ENCODE results near the gene REM1.
"Not testable (repeated sequence)": the region's sequence is repeated elsewhere in the genome, so short reads cannot be mapped to it uniquely, and the experiment has no call there.

REM1 gene

GRCh38 chr20:31474758-31475427, at the start of gene REM1, which contains the start of gene DEFB124:
Gene REM1, plus strand, starts transcription at chr20:31475288. Its CDS starts 1,158 bp downstream, at chr20:31476446.
Gene DEFB124, minus strand, starts transcription at chr20:31475127. Its CDS starts 2,114 bp downstream, at chr20:31473013.
- DNase-seq (ENCODE audit: low spot score): no peak

GRCh38 chr20:31425797-31426196, 49.3 kb upstream of the REM1 start:
- no peak for DNase-seq (ENCODE audit: low spot score)

- not testable (repeated sequence) for DNase-seq (ENCODE audit: low spot score)
Measured at GRCh38 chr20:31426891-31427551, 48.1 kb upstream of the REM1 start.

GRCh38 chr20:31427576-31427975, 47.5 kb upstream of the REM1 start:
- DNase-seq (ENCODE audit: low spot score): not testable (repeated sequence)

GRCh38 chr20:31430568-31431115, 44.4 kb upstream of the REM1 start:
- DNase-seq (ENCODE audit: low spot score): no peak

GRCh38 chr20:31440012-31440659, 35.0 kb upstream of the REM1 start, which contains the start of gene DEFB123:
Gene DEFB123, plus strand, starts transcription at chr20:31440632. Its CDS starts 67 bp downstream, at chr20:31440699.
- no peak for DNase-seq (ENCODE audit: low spot score)

- DNase-seq (ENCODE audit: low spot score): no peak
Measured at GRCh38 chr20:31446084-31446819, 28.8 kb upstream of the REM1 start.

- DNase-seq (ENCODE audit: low spot score): no peak
Measured at GRCh38 chr20:31449511-31450414, 25.3 kb upstream of the REM1 start.

- DNase-seq (ENCODE audit: low spot score): no peak
Measured at GRCh38 chr20:31452575-31452974, 22.5 kb upstream of the REM1 start.

GRCh38 chr20:31454361-31454760, 20.7 kb upstream of the REM1 start:
- no peak for DNase-seq (ENCODE audit: low spot score)

- not testable (repeated sequence) for DNase-seq (ENCODE audit: low spot score)
Measured at GRCh38 chr20:31470946-31471345, 4.1 kb upstream of the REM1 start.

GRCh38 chr20:31472395-31473330, 2.4 kb upstream of the REM1 start:
- DNase-seq (ENCODE audit: low spot score): no peak

GRCh38 chr20:31473331-31474096, 1.6 kb upstream of the REM1 start:
- no peak for DNase-seq (ENCODE audit: low spot score)

- no peak for DNase-seq (ENCODE audit: low spot score)
Measured at GRCh38 chr20:31474097-31474436, 1.0 kb upstream of the REM1 start.

GRCh38 chr20:31475472-31476293, 595 bp downstream of the REM1 start:
- no peak for DNase-seq (ENCODE audit: low spot score)

GRCh38 chr20:31476294-31476585, 1.2 kb downstream of the REM1 start:
- no peak for DNase-seq (ENCODE audit: low spot score)

- no peak for DNase-seq (ENCODE audit: low spot score)
Measured at GRCh38 chr20:31476643-31477215, 1.6 kb downstream of the REM1 start.

GRCh38 chr20:31484001-31484400, 8.9 kb downstream of the REM1 start:
- no peak for DNase-seq (ENCODE audit: low spot score)

Data from AG08396 (cell line).